ENCODE measurements around the gene EPHB2.

GRCh38 chr1:22790232-22791008, 79.8 kb downstream of the EPHB2 start:
- TF ChIP-seq YY1 (IDR thresholded peaks at IDR 0.05; ENCODE audit: low read depth) (0 out of 2 replicates have a peak, but pooled peaks have one; percentile 22), TAF1 (IDR thresholded peaks at IDR 0.05; ENCODE audit: low read depth) (no peak; the same call in 1 of the 2 replicates), FOXM1 (IDR thresholded peaks at IDR 0.05; ENCODE audit: borderline replicate concordance, low read depth) (no peak), NFIC (IDR thresholded peaks at IDR 0.05) (peak; percentile 78), RAD21 (IDR thresholded peaks at IDR 0.05; ENCODE audit: low read depth) (peak; percentile 25; the same call in 1 of the 2 replicates), REST (IDR thresholded peaks at IDR 0.05; ENCODE audit: low read depth) (no peak), EGR1 (IDR thresholded peaks at IDR 0.05) (no peak)

Data from Ishikawa (cell line).